Embryonic facial prominence (tissue), 1 donor: Measurements from ENCODE around the gene FGG.

ENCODE experiments used
- DNase-seq: peaks from one replicate; pipeline ENCODE4 v3.0.0-alpha.2; 2016; ENCODE audit errors: extremely low spot score

FGG gene

GRCh38 chr4:154586296-154587033 is 26.0 kb downstream of the FGG start:
- DNase-seq = no peak

- no peak for DNase-seq
Observed at GRCh38 chr4:154585369-154586018, 27.0 kb downstream of the FGG start.

DNA sequence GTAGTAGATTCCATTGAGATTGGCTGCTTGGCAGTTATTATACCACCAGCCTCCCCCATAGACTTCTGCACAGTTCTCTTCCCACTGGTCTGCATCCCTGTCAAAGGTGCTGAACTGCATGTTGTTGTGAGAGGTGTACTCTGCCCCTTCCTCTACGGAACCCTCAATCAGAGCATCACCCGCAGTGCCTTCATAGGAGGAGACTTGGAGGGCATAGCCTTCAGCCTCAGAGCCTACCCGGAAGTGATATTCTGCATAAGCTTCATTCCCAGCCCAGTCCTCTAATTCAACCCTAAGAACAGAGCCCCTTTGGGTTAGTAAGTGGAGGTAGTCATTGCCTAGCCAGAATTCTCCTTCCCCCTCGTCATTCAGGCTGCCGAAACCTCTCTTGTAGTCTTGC is 28.2 kb downstream of the FGG start:
- DNase-seq = no peak

- DNase-seq = no peak
Observed at GRCh38 chr4:154583677-154584076, 28.8 kb downstream of the FGG start.

DNA sequence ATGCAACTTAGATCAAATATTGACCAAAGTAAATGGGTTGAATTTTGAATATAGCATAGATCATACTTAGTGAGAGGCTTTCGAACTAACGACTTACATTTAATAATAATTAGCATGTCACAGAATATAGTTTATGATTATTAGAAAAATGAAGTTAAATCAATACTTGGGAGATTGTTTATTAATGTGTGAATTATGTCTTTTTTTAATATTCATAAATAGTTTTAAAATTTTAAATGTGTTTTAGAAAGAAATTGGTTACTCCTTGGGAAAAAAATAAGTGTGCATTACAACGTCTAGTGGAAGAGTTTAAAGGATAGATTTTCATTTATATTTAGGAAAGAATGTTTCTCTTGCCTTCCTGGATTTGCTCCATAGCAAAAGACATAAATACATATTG is 29.2 kb downstream of the FGG start:
- no peak for DNase-seq

- no peak for DNase-seq
Observed at GRCh38 chr4:154582723-154583122, 29.7 kb downstream of the FGG start.

GRCh38 chr4:154579927-154580326 is 32.5 kb downstream of the FGG start:
- DNase-seq = no peak

GRCh38 chr4:154578919-154579318 is 33.5 kb downstream of the FGG start:
- no peak for DNase-seq

- DNase-seq = no peak
Observed at GRCh38 chr4:154577324-154577723, 35.1 kb downstream of the FGG start.

GRCh38 chr4:154574311-154574710 is 38.1 kb downstream of the FGG start:
- no peak for DNase-seq

DNA sequence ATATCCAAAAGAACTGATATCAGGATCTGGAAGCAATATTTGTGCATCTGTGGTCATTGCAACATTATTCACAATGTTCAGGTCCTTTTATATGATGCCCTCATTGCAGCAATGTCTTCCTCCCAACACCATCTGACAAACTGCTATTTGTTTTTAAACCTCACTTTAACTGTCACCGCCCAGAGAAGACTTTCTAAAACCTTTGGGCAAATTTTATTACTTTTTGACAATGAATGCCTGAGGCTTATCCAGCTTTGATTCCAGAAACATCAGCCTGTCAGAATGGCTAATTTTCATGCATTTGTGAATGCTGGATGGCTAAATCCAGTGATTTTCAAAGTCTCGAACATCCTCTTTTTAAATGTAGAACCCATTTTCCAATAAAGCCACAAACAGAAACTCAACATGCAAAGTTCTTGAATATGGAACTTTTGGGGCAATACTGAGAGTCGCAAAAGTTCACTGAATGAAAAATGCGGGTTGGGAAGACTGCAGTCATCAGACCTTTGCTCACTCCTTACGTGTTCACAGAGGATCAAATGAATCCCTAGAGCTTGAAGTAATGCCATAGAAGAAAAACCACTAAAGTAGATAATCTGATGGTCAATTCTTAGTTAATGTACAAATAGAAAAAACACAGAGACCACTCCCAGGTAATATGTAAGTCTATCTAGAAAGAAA is 39.1 kb downstream of the FGG start:
- DNase-seq = no peak

DNA sequence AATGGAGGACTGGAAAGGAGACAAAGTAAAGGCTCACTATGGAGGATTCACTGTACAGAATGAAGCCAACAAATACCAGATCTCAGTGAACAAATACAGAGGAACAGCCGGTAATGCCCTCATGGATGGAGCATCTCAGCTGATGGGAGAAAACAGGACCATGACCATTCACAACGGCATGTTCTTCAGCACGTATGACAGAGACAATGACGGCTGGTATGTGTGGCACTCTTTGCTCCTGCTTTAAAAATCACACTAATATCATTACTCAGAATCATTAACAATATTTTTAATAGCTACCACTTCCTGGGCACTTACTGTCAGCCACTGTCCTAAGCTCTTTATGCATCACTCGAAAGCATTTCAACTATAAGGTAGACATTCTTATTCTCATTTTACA is 42.9 kb downstream of the FGG start:
- no peak for DNase-seq

DNA sequence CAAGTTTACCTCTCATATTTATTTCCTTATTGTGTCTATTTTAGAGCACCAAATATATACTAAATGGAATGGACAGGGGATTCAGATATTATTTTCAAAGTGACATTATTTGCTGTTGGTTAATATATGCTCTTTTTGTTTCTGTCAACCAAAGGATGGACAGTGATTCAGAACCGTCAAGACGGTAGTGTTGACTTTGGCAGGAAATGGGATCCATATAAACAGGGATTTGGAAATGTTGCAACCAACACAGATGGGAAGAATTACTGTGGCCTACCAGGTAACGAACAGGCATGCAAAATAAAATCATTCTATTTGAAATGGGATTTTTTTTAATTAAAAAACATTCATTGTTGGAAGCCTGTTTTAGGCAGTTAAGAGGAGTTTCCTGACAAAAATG is 43.4 kb downstream of the FGG start:
- no peak for DNase-seq

GRCh38 chr4:154566639-154567204 is 45.7 kb downstream of the FGG start:
- DNase-seq = no peak

GRCh38 chr4:154565704-154566103 is 46.8 kb downstream of the FGG start:
- DNase-seq = no peak

- no peak for DNase-seq
Observed at GRCh38 chr4:154564311-154564710, 48.1 kb downstream of the FGG start.

- no peak for DNase-seq
Observed at GRCh38 chr4:154562697-154563254, 49.7 kb downstream of the FGG start, which contains the start of gene FGB. Gene FGB, plus strand, starts transcription at chr4:154563011. Its CDS starts 8 bp downstream, at chr4:154563019.

DNA sequence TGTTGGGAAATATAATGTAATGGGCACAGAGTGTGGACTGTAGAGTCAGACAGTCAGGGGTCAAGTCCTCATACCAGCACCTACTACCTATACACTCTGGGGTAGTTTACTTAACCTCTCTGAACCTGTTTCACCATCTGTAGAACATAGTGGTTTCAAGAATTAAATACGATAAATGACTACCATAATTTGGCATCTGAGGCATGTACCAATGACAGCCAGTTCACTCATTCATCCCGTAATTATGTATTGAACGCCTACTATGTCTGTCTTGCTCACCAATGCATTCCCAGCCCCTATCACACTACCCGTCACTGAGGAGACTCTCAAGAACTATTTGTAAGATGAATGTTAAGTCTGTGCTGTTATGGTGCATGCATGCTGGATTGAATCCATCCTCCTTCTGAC is 51.6 kb downstream of the FGG start:
- DNase-seq = no peak

DNA sequence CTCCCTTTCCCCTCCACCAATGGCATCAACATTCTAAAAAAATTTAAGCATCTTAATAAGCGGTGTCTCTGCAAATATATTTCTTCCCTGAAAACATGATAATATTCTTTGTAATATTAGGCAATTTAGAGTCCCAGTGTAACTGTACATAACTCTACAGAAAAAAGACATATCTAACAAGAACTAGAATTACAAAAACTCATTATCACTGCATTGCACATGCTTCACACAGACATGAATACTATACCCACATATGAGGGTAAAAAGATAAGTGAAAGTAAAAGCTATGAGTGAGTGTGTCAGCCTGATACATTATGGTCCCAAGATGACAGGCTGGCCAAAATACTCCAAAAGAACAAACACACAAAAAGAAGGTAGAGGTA is 52.0 kb downstream of the FGG start:
- no peak for DNase-seq

DNA sequence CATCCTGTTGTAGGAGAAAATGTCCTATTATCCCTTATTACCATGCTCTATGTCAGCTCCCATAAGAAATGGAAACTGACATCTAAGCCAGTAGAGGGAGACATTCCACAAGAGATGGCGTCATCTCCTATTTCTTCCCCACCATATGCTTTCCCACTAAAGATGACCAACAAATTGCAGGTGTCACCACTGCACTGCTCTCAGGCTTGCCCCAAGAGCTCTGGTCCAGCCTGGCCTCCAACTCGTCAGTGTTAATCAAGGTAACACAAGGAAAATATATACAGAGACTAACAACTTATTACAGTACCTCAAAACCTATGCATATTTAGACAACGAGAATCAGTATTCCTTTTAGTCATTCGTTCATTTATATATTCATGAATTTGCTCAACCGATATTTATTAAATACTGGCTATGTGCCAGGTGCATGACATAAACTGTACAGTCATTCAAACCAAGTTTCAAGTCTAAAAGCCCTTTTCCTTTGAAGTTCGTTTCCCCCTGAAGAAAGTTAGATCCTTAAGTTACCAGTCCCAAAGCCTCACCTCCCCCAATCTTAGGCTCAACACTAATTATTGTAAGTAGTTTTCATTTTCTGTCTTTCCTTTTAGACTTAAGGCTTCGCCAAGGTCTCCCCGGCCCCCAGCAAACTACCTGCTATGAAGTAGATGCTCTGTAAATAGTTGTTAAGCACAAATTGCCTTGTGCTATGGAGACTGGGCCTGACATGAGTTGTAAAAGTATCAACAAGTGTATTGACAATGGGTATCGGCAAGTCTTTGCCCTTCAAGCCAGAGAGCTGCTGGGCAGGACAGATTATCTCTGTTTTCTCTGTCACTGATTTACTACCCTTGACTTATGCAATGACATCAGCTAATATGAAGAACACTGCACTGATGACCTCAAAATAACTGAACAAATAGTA is 52.7 kb downstream of the FGG start:
- no peak for DNase-seq

GRCh38 chr4:154559141-154559493 is 53.3 kb downstream of the FGG start:
- DNase-seq = no peak
